ENCODE data around the gene CRB2.

CRB2 gene

GRCh38 chr9:123361731-123362510 lies 5.9 kb downstream of the CRB2 start:
- H3K4me3 ChIP-seq (ENCODE audit: low read depth, low read length): no peak overlapping the region

- no peak overlapping the region for H3K4me3 ChIP-seq (ENCODE audit: low read depth, low read length)
Measured at GRCh38 chr9:123362856-123363255, 6.9 kb downstream of the CRB2 start.

DNA sequence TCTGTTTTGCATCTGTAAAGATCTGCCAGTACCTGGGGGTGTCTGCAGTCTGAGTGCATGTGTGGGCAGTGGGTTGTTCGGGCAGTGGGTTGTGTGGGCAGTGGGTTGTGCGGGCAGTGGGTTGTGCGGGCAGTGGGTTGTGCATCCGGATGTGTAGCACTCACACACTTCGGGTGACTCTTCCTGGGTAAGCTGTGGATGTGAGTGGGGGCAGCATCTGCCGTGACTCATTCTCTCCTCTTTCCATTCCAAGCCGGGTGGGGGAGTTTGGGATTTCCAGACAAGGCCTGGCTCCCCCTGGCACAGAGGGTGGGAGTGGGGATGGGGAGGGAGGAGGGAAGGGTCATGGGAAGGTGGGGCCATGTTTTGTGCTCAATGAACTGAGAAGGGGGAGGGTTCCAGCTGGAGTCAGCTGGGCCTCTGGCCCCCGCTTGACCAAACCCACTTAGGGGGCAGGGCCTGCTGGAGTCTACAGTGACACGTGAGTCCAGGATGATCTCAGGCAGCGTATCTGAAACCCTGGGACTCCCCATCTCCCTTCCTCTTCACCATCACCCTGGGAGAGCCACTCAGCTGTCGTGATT lies 8.3 kb downstream of the CRB2 start:
- H3K4me3 ChIP-seq (ENCODE audit: low read depth, low read length): no peak overlapping the region

GRCh38 chr9:123365287-123365880 lies 9.4 kb downstream of the CRB2 start:
- H3K4me3 ChIP-seq (ENCODE audit: low read depth, low read length): no peak overlapping the region

DNA sequence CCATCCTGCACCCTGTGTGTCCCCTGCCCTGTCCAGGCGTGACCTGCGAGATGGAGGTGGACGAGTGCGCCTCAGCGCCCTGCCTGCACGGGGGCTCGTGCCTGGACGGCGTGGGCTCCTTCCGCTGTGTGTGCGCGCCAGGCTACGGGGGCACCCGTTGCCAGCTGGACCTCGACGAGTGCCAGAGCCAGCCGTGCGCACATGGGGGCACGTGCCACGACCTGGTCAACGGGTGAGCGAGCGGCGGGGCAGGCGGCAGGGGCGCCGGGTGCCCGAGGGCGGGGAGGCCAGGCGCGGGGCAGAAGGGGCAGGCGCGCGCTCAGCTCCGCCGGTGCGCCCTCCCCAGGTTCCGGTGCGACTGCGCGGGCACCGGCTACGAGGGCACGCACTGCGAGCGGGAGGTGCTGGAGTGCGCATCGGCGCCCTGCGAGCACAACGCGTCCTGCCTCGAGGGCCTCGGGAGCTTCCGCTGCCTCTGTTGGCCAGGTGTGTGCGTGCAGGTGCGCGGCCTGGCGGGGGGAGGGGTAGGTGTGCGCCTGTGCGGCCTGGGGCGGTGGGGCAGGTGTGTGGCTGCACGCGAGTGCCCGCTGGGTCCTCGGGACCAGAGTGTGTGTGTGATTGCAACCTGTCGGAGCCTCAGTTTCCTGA lies 10.0 kb downstream of the CRB2 start:
- H3K4me3 ChIP-seq (ENCODE audit: low read depth, low read length): no peak overlapping the region

GRCh38 chr9:123368023-123368422 lies 12.0 kb downstream of the CRB2 start:
- H3K4me3 ChIP-seq (ENCODE audit: low read depth, low read length): no peak overlapping the region

GRCh38 chr9:123368536-123369153 lies 12.6 kb downstream of the CRB2 start:
- H3K4me3 ChIP-seq (ENCODE audit: low read depth, low read length): no peak overlapping the region

GRCh38 chr9:123369296-123369695 lies 13.3 kb downstream of the CRB2 start:
- H3K4me3 ChIP-seq (ENCODE audit: low read depth, low read length): no peak overlapping the region

- no peak overlapping the region for H3K4me3 ChIP-seq (ENCODE audit: low read depth, low read length)
Measured at GRCh38 chr9:123370108-123370507, 14.1 kb downstream of the CRB2 start.

- H3K4me3 ChIP-seq (ENCODE audit: low read depth, low read length): no peak overlapping the region
Measured at GRCh38 chr9:123370526-123371227, 14.7 kb downstream of the CRB2 start.

GRCh38 chr9:123371228-123371584 lies 15.2 kb downstream of the CRB2 start:
- H3K4me3 ChIP-seq (ENCODE audit: low read depth, low read length): no peak overlapping the region

DNA sequence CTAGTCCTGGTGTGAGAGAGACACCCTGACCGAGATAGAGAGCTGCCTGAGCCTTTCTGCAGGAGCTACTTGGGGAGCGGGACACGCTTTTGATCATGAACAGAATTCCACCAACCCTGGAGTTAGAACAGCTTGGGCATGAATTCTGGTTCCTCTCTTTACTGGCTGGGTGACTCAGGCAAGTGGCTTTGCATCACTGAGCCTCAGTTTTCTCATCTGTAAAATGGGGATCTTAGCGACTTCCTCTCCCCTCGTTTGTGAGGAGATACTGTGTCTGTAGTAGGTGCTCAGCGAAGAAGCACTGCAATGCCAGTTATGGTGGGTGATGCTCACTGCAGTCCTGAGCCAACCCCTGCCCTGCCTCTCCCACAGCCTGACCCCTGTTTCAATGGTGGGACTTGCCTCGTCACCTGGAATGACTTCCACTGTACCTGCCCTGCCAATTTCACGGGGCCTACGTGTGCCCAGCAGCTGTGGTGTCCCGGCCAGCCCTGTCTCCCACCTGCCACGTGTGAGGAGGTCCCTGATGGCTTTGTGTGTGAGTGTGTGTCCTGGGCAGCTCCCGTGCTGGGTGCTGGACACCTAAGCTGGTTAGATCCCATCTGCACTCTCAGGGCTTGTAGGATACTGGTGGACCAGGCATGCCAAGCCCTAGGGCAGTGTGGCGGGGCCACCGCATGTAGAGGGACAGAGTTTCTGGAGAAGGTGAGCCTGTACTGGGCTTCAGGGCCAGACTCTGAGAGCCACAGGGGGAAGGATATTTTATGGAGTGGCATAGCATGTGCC lies 16.0 kb downstream of the CRB2 start:
- H3K4me3 ChIP-seq (ENCODE audit: low read depth, low read length): no peak overlapping the region

DNA sequence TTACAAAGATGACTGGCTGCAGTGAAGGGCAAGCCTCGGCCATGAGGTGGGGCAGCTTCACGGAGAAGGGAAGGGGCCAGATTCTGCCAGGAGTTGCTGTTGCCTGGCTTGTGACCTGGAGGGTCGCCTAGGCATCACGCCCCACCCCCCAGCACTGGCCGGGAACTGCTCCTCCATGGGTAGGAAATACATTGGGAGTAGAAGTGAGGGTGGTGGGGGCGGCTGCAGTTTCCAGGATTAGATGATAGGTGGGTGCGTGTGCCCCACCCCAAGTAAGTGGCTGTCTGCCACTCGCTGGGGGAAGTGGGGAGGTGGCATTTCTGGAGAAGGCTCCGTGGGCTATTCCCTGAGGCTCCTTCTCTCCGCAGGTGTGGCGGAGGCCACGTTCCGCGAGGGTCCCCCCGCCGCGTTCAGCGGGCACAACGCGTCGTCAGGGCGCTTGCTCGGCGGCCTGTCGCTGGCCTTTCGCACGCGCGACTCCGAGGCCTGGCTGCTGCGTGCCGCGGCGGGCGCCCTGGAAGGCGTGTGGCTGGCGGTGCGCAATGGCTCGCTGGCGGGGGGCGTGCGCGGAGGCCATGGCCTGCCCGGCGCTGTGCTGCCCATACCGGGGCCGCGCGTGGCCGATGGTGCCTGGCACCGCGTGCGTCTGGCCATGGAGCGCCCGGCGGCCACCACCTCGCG lies 16.9 kb downstream of the CRB2 start:
- no peak overlapping the region for H3K4me3 ChIP-seq (ENCODE audit: low read depth, low read length)

DNA sequence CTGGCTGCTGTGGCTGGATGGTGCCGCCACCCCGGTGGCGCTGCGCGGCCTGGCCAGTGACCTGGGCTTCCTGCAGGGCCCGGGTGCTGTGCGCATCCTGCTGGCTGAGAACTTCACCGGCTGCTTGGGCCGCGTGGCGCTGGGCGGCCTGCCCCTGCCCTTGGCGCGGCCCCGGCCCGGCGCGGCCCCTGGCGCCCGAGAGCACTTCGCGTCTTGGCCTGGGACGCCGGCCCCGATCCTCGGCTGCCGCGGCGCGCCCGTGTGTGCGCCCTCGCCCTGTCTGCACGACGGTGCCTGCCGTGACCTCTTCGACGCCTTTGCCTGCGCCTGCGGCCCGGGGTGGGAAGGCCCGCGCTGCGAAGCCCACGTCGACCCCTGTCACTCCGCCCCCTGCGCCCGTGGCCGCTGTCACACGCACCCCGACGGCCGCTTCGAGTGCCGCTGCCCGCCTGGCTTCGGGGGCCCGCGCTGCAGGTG lies 17.5 kb downstream of the CRB2 start:
- H3K4me3 ChIP-seq (ENCODE audit: low read depth, low read length): no peak overlapping the region

GRCh38 chr9:123373946-123374345 lies 17.9 kb downstream of the CRB2 start:
- no peak overlapping the region for H3K4me3 ChIP-seq (ENCODE audit: low read depth, low read length)

DNA sequence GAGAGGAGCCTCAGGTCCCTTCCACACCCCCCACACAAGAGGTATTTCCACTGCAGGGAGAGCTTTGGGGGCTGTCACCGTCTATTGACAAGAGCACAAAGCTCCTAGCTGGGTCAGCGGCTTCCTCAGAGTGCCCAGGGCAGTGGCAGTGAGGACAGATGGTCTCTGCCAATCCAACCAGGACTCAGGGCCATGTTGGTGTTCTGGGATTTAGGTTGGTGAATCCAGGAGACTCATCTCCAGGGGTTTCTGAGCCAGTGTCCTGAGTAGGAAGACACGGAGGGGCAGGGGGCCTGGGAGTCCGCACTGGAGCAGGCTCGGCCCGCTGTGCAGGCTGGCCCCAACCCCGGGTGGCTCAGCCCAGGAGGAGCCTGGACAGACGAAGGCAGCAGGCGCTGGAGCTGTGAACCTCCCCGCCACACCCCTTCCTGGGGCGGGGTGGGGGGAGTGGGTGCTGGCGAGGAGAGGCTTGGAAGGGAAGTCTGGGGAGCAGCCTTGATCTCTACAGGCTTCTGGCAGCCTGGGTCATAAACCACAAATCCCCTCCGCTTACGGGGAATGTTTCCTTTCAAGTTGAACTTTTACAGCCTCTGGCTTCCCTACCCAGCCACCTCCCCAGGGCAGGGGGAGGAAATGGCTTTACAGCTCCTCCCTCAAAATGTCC lies 19.6 kb downstream of the CRB2 start:
- no peak overlapping the region for H3K4me3 ChIP-seq (ENCODE audit: low read depth, low read length)

DNA sequence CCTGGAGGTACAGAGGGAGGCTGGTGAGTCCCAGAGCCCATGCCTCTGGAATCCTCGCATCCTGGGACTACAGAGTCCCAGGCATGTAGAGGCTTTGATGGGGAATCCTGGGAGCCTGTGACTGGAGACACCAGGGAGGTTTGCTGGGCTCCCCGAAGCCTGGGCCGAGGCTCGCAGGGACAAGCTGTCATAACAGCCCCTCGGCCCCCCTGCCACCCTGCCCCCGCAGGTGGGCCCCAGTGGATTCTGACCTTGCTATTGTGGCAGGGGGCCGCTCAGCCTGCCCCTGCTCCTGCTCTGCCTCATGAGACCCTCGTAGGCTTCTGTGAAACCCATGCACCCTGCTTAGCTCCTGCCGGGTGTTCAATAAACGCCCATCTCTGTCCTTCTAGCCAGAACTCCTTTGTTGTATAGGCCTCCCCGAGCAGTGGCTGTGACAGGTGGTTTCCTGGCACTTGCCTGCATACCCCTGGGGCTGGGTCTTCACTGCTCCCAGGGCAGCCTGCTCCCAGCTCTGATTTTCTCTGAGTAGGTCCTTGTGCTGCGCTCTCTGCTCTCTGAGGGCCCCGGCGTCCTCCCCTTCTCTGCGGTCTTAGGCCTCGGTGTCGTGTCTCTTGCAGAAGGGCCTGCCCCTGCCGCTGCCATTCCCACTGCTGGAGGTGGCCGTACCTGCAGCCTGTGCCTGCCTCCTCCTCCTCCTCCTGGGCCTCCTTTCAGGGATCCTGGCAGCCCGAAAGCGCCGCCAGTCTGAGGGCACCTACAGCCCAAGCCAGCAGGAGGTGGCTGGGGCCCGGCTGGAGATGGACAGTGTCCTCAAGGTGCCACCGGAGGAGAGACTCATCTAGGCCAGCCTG lies 20.4 kb downstream of the CRB2 start:
- H3K4me3 ChIP-seq (ENCODE audit: low read depth, low read length): no peak overlapping the region

Data from iPS-11a (cell line).